ENCODE results near the gene VAV1.

GRCh38 chr19:6793411-6793810 is 20.9 kb downstream of the VAV1 start:
- TF ChIP-seq CTCF (IDR thresholded peaks at IDR 0.05) (no peak), EZH2 (IDR thresholded peaks at IDR 0.05; ENCODE audit: borderline replicate concordance, insufficient read depth, low read depth, low read length, poor library complexity, severe bottlenecking) (no peak)
